ENCODE data around the gene ABCA6.

Gene ABCA6

DNA sequence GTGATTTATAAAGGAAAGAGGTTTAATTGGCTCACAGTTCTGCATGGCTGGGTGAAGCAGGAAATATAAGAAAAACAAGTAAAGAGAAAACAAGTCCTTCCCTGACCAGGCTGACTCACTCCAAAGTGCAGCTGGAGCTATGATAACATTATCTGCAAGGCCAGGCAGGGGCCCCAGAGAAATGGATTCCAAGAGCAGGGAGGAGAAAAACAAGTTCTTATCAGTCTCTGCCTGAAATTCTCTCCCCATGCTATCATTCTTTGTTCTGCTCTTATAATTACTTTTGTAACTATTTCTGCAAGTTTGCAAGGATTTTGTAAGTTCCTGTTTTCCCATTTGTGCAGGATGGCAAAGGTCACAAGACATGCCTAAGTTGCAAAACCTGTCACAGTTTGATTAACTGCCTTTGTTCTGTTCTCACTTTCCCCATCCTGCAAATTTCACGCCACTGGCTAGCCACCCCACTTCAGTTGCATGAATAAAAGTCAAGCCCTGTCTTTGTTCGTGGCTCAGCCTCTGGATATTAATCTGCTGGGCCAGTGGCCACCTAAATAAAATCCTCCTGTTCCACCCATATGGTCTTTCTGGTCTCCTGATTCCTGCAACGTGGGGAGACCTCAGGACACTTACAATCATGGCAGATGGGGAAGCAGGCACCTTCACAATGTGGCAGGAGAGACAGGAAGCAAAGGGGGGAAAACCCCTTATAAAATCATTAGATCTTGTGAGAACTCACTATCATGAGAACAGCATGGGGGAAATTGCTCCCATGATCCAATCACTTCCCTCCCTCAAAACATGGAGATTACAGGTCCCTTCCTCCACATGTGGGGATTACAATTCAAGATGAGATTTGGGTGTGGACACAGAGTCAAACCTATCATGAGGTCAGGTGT, 94.1 kb downstream of the ABCA6 start:
- DNase-seq = no peak

DNA sequence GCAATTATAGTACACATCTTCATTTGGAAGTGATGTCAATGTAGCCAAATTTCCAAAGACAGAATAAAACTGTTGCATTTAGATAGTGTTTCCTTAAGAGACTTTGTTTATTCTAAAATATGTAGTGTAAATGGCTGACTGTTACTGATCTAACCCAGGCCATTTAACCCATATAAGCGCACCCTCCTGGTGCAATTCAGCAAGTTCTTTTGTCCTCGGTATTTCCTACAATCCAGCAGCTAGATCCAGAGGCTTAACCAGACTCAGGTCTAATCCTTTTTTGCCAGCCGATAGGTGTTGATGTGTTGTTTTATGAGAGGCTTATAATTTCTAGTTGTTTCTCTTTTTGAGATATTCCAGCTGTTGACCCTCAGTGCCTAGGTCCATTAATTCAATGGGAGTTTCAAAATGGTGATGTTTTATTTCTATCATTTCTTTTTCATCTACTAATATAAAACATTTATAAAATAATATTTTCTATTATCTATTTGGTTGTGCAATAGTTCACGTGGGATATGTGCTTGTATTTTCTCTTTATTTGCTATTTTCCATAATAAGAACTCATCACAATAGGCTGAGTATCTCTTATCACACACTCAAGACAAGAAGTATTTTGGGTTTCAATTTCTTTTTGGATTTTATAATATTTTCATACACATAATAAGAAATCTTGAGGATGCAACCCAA, 95.4 kb downstream of the ABCA6 start:
- no peak for DNase-seq

GRCh38 chr17:69045646-69046045, 96.0 kb downstream of the ABCA6 start:
- DNase-seq = no peak

DNA sequence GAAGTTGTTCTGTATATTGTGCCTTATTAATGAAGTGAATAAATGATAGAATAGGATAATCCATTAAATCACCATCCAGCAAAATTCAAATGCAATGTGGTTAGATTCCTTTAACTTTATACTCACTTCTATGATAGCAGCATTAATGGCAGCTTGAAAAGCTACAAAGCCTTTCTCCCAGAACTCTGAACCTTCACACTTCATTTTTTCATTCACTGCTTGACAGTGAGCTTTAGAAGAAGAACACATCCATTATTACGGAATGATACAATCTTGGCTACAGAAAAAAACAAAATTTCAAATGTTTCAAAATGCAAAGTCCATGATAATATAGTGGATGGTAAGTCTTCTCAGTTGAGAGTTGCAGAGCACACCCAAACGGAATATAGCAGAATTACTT, 97.3 kb downstream of the ABCA6 start:
- no peak for DNase-seq

GRCh38 chr17:69043098-69043734, 98.5 kb downstream of the ABCA6 start:
- DNase-seq = no peak

- DNase-seq = no peak
These were observed 99.4 kb downstream of the ABCA6 start for GRCh38 chr17:69042308-69042707.

DNA sequence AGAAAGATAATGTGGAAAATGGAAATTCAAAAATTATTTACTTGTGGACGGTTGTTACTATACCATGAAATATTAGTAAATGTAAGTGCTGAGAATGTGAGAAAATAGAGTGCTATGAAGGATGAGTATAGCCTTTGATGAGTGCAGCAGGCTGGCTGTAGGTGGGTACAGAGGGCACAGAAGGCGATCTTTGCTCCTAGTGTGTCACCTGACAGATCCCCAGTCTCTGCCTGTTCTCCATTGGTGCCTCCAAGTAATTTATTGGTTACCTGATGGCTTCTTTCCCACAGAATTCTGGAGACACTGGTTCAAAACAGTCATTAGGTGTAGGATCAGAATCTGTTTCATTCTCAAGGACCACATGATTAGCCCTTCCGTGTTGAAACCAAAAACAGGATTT, 109.9 kb downstream of the ABCA6 start:
- DNase-seq = no peak

GRCh38 chr17:69030169-69030568, 111.5 kb downstream of the ABCA6 start:
- DNase-seq = no peak

Data from activated CD8-positive, alpha-beta memory T cell treated with anti-CD3 and anti-CD28 coated beads for 24 hours (primary cell).